HEK293T (cell line): Measurements from ENCODE around the gene SP5.

Experiments
- CTCF ChIA-PET: fragments of 350-600 bp; formaldehyde crosslinking; extraction: SDS; loops from one replicate; lab custom pipeline; 2021; ENCODE audit warnings: antibody characterized with exemption, inconsistent platforms; lab: Yijun Ruan, JAX
- POLR2A ChIA-PET: fragments of 350-600 bp; formaldehyde crosslinking; extraction: SDS; loops from one replicate; lab custom pipeline; 2020; ENCODE audit warnings: antibody characterized with exemption, inconsistent platforms; lab: Yijun Ruan, JAX
- DNase-seq: peaks from one replicate; pipeline ENCODE4 v3.0.0; 2012; ENCODE audit warnings: mixed read lengths; ENCODE audit errors: extremely low spot score
- ARNT ChIP-seq: fragments of 450-650 bp; IDR thresholded peaks from 2 replicates; pipeline ENCODE4 v1.6.1; 2017; ENCODE audit warnings: mild to moderate bottlenecking
- BHLHE40 ChIP-seq: fragments of 450-650 bp; IDR thresholded peaks from 2 replicates; pipeline ENCODE4 v1.6.1; 2016; ENCODE audit warnings: mild to moderate bottlenecking, moderate library complexity, borderline replicate concordance
- CTBP1 ChIP-seq: fragments of 450-650 bp; IDR thresholded peaks from 2 replicates; pipeline ENCODE4 v1.6.1; 2016; ENCODE audit warnings: borderline replicate concordance
- ELF4 ChIP-seq: fragments of 450-650 bp; IDR thresholded peaks from 2 replicates; pipeline ENCODE4 v1.6.1; 2017; ENCODE audit warnings: antibody characterized with exemption
- FOXA1 ChIP-seq: fragments of 450-650 bp; IDR thresholded peaks from 2 replicates; pipeline ENCODE4 v1.6.1; 2016; ENCODE audit warnings: mild to moderate bottlenecking
- FOXK2 ChIP-seq: fragments of 450-650 bp; IDR thresholded peaks from 2 replicates; pipeline ENCODE4 v1.6.1; 2016; ENCODE audit warnings: mild to moderate bottlenecking
- FOXM1 ChIP-seq: fragments of 450-650 bp; IDR thresholded peaks from 2 replicates; pipeline ENCODE4 v1.6.1; 2017; ENCODE audit warnings: mild to moderate bottlenecking, borderline replicate concordance
- HDGF ChIP-seq: fragments of 450-650 bp; IDR thresholded peaks from 2 replicates; pipeline ENCODE4 v1.6.1; 2017; ENCODE audit warnings: antibody characterized with exemption, borderline replicate concordance
- L3MBTL2 ChIP-seq: fragments of 450-650 bp; conservative IDR thresholded peaks from 2 replicates; pipeline ENCODE4 v1.6.1; 2016; ENCODE audit warnings: mild to moderate bottlenecking
- LEF1 ChIP-seq: fragments of 450-650 bp; IDR thresholded peaks from 2 replicates; pipeline ENCODE4 v1.6.1; 2017; ENCODE audit warnings: mild to moderate bottlenecking, borderline replicate concordance
- NFRKB ChIP-seq: fragments of 450-650 bp; IDR thresholded peaks from 2 replicates; pipeline ENCODE4 v1.6.1; 2016; ENCODE audit warnings: mild to moderate bottlenecking, moderate library complexity
- PKNOX1 ChIP-seq: fragments of 450-650 bp; IDR thresholded peaks from 2 replicates; pipeline ENCODE4 v1.6.1; 2016
- SP1 ChIP-seq: fragments of 450-650 bp; IDR thresholded peaks from 2 replicates; pipeline ENCODE4 v1.6.1; 2017
- SUZ12 ChIP-seq: fragments of 450-650 bp; IDR thresholded peaks from 2 replicates; pipeline ENCODE4 v1.6.1; 2016; ENCODE audit warnings: mild to moderate bottlenecking
- TARDBP ChIP-seq: fragments of 450-650 bp; IDR thresholded peaks from 2 replicates; pipeline ENCODE4 v1.6.1; 2016
- ZNF384 ChIP-seq: fragments of 450-650 bp; IDR thresholded peaks from 2 replicates; pipeline ENCODE4 v1.6.1; 2016

SP5 gene

GRCh38 chr2:170690640-170691039, 24.5 kb upstream of the SP5 start:
- TF ChIP-seq CTBP1 (no peak), ELF4 (no peak), LEF1 (no peak), L3MBTL2 (no peak), ZNF384 (no peak), HDGF (no peak), FOXA1 (no peak), PKNOX1 (no peak), FOXM1 (no peak), SUZ12 (no peak), SP1 (no peak), NFRKB (no peak), FOXK2 (no peak), ARNT (no peak), BHLHE40 (no peak)
- POLR2A ChIA-PET, result no interaction called here
- CTCF ChIA-PET, result no interaction called here
- no peak for DNase-seq

- DNase-seq, result no peak
- TF ChIP-seq NFRKB (no peak), ELF4 (no peak), SP1 (no peak), FOXM1 (no peak), ARNT (no peak)
- ChIA-PET POLR2A (no interaction called here), CTCF (no interaction called here)
Observed at GRCh38 chr2:170694316-170694715, 20.8 kb upstream of the SP5 start.

- no peak for DNase-seq
- CTCF ChIA-PET, result interaction anchor here (0.6 to 0.9 kb wide), 3 partner anchors 16 to 169 kb away, joined by 3 read pairs; no protein-coding TSS in a partner anchor
- TF ChIP-seq PKNOX1 (peak; percentile 62; the same call in 1 of the 2 replicates), TARDBP (no peak)
- POLR2A ChIA-PET, result no interaction called here
Observed at GRCh38 chr2:170695521-170696410, 19.4 kb upstream of the SP5 start.

DNA sequence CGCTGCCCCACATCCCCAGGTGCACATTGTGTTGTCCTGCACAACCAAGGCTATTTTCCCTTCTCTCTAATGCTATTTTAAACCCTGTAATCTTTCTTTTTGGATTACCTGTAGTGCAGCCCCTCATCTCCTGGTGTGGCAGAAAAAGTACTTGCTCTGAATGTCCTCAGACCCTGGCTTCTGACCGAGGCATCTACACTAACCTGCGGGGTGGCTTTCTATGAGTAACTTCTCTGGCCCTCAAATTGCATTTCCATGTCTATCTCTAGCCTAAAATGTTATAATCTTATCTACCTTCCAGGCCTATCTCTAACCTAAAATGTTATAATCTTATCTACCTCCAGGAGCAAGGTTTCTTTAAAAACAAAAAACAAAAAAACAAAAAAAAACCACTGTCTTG, 18.2 kb upstream of the SP5 start:
- CTCF ChIA-PET, result no interaction called here

GRCh38 chr2:170701011-170701410, 14.1 kb upstream of the SP5 start:
- CTCF ChIA-PET, result interaction anchor here (1.2 kb wide), 1 partner anchor 11 kb away, joined by 4 read pairs; no protein-coding TSS in a partner anchor
- POLR2A ChIA-PET, result no interaction called here
- DNase-seq, result no peak
- TF ChIP-seq BHLHE40, result no peak
- no peak for TF ChIP-seq SP1
- no peak for TF ChIP-seq FOXK2
- TF ChIP-seq HDGF, result no peak
- no peak for TF ChIP-seq NFRKB
- no peak for TF ChIP-seq LEF1
- TF ChIP-seq TARDBP, result no peak
- TF ChIP-seq SUZ12, result no peak
- TF ChIP-seq FOXM1, result no peak
- TF ChIP-seq CTBP1, result no peak
- no peak for TF ChIP-seq ELF4
- no peak for TF ChIP-seq PKNOX1
- TF ChIP-seq FOXA1, result no peak
- TF ChIP-seq ZNF384, result no peak
- TF ChIP-seq L3MBTL2, result no peak
- no peak for TF ChIP-seq ARNT

More for the DNA sequence above, 18.2 kb upstream of the SP5 start:
- POLR2A ChIA-PET, result no interaction called here
- DNase-seq, result no peak
- TF ChIP-seq L3MBTL2 (no peak), FOXK2 (no peak), ZNF384 (no peak), SUZ12 (no peak), BHLHE40 (no peak), FOXA1 (no peak), TARDBP (no peak), FOXM1 (no peak)

DNA sequence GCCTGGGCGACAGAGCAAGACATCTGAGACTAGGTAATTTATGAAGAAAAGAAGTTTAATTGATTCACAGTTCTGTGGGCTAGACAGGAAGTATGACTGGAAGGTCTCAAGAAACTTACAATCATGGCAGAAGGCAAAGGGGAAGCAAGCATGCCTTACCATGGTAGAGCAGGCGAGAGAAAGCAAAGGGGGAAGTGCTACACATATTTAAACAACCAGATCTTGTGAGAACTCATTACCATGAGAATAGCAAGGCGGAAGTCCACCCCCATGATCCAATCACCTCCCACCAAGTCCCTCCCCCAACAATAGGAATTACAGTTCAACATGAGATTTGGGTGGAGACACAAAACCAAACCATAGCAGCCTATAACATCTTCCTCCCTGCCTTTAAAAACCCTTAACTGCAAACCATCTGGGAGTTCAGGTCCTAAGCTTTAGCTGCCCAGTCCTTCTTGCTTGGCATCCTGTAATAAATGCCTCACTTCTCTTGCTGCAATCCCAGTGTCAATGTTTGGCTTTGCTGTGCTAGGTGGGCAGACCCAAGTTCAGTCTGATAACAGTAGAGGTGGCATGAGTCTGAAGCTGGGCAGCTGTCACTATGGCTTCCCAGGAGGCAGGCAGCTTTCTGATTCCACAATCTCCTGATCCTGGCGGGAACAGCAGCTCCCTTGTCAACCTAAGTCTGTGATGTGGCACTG, 11.2 kb upstream of the SP5 start:
- POLR2A ChIA-PET, result no interaction called here
- CTCF ChIA-PET, result no interaction called here

More for the DNA sequence above, 11.2 kb upstream of the SP5 start:
- DNase-seq, result no peak
- TF ChIP-seq HDGF (no peak), L3MBTL2 (no peak), ELF4 (no peak), SUZ12 (no peak), LEF1 (no peak), FOXA1 (no peak), NFRKB (no peak), FOXM1 (no peak), CTBP1 (no peak)
